Measurements from ENCODE around the gene AGPAT2. TPM values are rescaled to one million over a fixed set of nuclear protein-coding genes. Genes with fewer than 3 reads are reported as not detected.

AGPAT2 gene
- total and polyA plus RNA-seq, 2 experiments from 2014 or later = 31.8 to 44.7 TPM

DNA sequence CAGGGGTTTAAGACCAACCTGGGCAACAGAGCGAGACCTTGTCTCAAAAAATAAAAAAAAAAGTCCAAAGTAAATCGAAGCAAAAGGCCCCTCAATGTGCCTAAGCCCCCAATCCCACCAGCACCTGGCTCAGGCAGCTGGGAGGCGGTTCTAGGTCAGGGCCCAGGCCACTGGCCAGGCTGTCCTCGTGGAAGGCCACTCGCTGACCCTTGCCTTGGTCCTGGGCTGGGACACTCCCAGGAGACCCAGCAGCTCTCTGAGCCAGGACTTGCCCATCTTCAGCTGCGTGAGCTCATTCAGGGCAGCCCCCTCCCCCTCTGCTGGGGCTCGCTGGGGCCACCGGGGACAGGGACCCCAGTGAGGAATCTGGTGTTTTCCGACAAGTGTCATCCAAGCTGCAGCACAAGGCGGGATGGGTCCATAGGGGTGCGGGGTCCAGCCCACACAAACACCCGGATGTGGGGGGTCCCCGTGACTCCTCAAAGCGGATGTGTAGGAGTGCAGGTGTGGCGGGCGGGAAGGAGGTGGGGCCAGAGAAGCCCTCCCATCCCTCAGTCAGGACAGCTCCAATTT is 4.0 kb downstream of the AGPAT2 start (continued):
- TF ChIP-seq, protein P1, sequence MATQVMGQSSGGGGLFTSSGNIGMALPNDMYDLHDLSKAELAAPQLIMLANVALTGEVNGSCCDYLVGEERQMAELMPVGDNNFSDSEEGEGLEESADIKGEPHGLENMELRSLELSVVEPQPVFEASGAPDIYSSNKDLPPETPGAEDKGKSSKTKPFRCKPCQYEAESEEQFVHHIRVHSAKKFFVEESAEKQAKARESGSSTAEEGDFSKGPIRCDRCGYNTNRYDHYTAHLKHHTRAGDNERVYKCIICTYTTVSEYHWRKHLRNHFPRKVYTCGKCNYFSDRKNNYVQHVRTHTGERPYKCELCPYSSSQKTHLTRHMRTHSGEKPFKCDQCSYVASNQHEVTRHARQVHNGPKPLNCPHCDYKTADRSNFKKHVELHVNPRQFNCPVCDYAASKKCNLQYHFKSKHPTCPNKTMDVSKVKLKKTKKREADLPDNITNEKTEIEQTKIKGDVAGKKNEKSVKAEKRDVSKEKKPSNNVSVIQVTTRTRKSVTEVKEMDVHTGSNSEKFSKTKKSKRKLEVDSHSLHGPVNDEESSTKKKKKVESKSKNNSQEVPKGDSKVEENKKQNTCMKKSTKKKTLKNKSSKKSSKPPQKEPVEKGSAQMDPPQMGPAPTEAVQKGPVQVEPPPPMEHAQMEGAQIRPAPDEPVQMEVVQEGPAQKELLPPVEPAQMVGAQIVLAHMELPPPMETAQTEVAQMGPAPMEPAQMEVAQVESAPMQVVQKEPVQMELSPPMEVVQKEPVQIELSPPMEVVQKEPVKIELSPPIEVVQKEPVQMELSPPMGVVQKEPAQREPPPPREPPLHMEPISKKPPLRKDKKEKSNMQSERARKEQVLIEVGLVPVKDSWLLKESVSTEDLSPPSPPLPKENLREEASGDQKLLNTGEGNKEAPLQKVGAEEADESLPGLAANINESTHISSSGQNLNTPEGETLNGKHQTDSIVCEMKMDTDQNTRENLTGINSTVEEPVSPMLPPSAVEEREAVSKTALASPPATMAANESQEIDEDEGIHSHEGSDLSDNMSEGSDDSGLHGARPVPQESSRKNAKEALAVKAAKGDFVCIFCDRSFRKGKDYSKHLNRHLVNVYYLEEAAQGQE (IDR thresholded peaks at IDR 0.05; ENCODE audit: unreplicated experiment) = no peak
- TF ChIP-seq ZNF331 (CRISPR knock-in tag; IDR thresholded peaks at IDR 0.05; ENCODE audit: low read depth) (no peak), POLR2AphosphoS5 (IDR thresholded peaks at IDR 0.05; ENCODE audit: low read depth) (no peak)

DNA sequence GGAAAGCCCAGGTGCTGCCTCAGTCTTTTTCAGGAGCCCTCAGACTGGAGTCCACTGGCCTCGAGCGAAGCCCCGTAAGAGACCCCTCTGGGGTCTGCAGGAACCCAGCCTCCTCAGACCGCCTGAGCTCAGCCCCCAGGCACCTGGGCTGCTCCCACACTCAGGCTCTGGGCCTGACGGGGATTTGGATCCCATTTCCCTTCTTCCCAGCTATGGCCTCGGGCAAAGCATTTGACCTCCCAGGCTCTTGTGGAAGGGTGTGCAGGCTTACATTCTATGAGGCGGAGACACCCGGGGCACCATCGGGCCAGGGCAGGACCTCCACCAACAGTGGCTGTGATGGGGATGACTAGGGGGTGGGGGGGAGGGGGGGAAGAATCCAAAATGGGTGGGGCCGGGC is 4.5 kb downstream of the AGPAT2 start:
- Histone ChIP-seq H3K4me2 (no peak overlapping the region), H4K20me1 (replicated peaks; ENCODE audit: insufficient read depth) (no peaks in the 10 kb centered on the region)
- H3K27me3 Mint-ChIP-seq (ENCODE audit: insufficient read depth, low read depth, poor library complexity) = peaks cover 10% of the 10 kb centered on the region

More for the DNA sequence above, 4.5 kb downstream of the AGPAT2 start:
- ATAC-seq = no peak
- H3K27ac ChIP-seq (ENCODE audit: low read depth) = no peak overlapping the region
- H2AFZ ChIP-seq = no peak overlapping the region
- H3F3A ChIP-seq (replicated peaks; ENCODE audit: low read depth) = no peaks in the 10 kb centered on the region
- DNase-seq (ENCODE audit: low spot score) = no peak
- H3K4me1 ChIP-seq (ENCODE audit: insufficient read depth) = no peaks in the 10 kb centered on the region; the same call in 1 of the 2 replicates
- no peaks in the 10 kb centered on the region for H3K36me3 ChIP-seq (ENCODE audit: insufficient read depth)
- H3K27me3 ChIP-seq (ENCODE audit: insufficient read depth) = no peaks in the 10 kb centered on the region
- TF ChIP-seq, protein P2, sequence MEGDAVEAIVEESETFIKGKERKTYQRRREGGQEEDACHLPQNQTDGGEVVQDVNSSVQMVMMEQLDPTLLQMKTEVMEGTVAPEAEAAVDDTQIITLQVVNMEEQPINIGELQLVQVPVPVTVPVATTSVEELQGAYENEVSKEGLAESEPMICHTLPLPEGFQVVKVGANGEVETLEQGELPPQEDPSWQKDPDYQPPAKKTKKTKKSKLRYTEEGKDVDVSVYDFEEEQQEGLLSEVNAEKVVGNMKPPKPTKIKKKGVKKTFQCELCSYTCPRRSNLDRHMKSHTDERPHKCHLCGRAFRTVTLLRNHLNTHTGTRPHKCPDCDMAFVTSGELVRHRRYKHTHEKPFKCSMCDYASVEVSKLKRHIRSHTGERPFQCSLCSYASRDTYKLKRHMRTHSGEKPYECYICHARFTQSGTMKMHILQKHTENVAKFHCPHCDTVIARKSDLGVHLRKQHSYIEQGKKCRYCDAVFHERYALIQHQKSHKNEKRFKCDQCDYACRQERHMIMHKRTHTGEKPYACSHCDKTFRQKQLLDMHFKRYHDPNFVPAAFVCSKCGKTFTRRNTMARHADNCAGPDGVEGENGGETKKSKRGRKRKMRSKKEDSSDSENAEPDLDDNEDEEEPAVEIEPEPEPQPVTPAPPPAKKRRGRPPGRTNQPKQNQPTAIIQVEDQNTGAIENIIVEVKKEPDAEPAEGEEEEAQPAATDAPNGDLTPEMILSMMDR (conservative IDR thresholded peaks at IDR 0.05; ENCODE audit: low read depth in 2 of 2) = no peak
- TF ChIP-seq POLR2AphosphoS5 (IDR thresholded peaks at IDR 0.05; ENCODE audit: low read depth) = no peak
- TF ChIP-seq NANOG (IDR thresholded peaks at IDR 0.05; ENCODE audit: borderline replicate concordance) = no peak
- peaks cover 10% of the 10 kb centered on the region; the same call in 1 of the 2 replicates for H3K79me2 ChIP-seq (replicated peaks; ENCODE audit: insufficient read depth)
- Mint-ChIP-seq H3K4me1 (peaks cover 6% of the 10 kb centered on the region; the same call in 1 of the 3 replicates), H3K36me3 (ENCODE audit: low read depth) (no peaks in the 10 kb centered on the region), H3K27ac (no peak overlapping the region), H3K9me3 (no peaks in the 10 kb centered on the region), H3K4me3 (no peak overlapping the region)
- H3K4me3 ChIP-seq = no peak overlapping the region
- no peaks in the 10 kb centered on the region for H3K9me2 ChIP-seq (ENCODE audit: insufficient read depth)
